NCI-H1092 (cell line): ENCODE measurements around the gene CMPK1.

Source experiments
- DNase-seq: peaks from one replicate; lab custom pipeline; 2025; lab: John Stamatoyannopoulos, UW

Gene CMPK1

GRCh38 chr1:47396671-47397196, 63.1 kb downstream of the CMPK1 start:
- no peak for DNase-seq

GRCh38 chr1:47399138-47399845, 65.7 kb downstream of the CMPK1 start:
- no peak for DNase-seq

- no peak for DNase-seq
Measured at GRCh38 chr1:47399846-47400155, 66.2 kb downstream of the CMPK1 start.

GRCh38 chr1:47401761-47402160, 68.2 kb downstream of the CMPK1 start:
- no peak for DNase-seq

- DNase-seq, result no peak
Measured at GRCh38 chr1:47402591-47402990, 69.0 kb downstream of the CMPK1 start.

GRCh38 chr1:47403321-47403910, 69.8 kb downstream of the CMPK1 start:
- no peak for DNase-seq

GRCh38 chr1:47405697-47406096, 72.1 kb downstream of the CMPK1 start:
- DNase-seq, result no peak

- no peak for DNase-seq
Measured at GRCh38 chr1:47406966-47407365, 73.4 kb downstream of the CMPK1 start.

GRCh38 chr1:47407481-47407880, 73.9 kb downstream of the CMPK1 start:
- no peak for DNase-seq

GRCh38 chr1:47409311-47410067, 75.9 kb downstream of the CMPK1 start:
- DNase-seq, result no peak

- DNase-seq, result no peak
Measured at GRCh38 chr1:47410068-47410455, 76.5 kb downstream of the CMPK1 start.

GRCh38 chr1:47411436-47411835, 77.8 kb downstream of the CMPK1 start:
- no peak for DNase-seq

GRCh38 chr1:47412437-47412836, 78.8 kb downstream of the CMPK1 start:
- DNase-seq, result no peak

- no peak for DNase-seq
Measured at GRCh38 chr1:47415728-47416318, 82.2 kb downstream of the CMPK1 start, which contains the start of gene FOXE3. FOXE3 (plus strand) TSS chr1:47416285; CDS start chr1:47416316, 31 bp downstream.

GRCh38 chr1:47416319-47417169, 83.0 kb downstream of the CMPK1 start:
- DNase-seq, result no peak

GRCh38 chr1:47417170-47418044, 83.8 kb downstream of the CMPK1 start:
- DNase-seq, result no peak

- DNase-seq, result no peak
Measured at GRCh38 chr1:47418122-47418521, 84.5 kb downstream of the CMPK1 start.

- DNase-seq, result no peak
Measured at GRCh38 chr1:47418681-47419325, 85.2 kb downstream of the CMPK1 start.

GRCh38 chr1:47420547-47420946, 87.0 kb downstream of the CMPK1 start:
- DNase-seq, result no peak

- no peak for DNase-seq
Measured at GRCh38 chr1:47423872-47424271, 90.3 kb downstream of the CMPK1 start.
